GM18873 (cell line): ENCODE data around the gene TPTE.
"Not testable (repeated sequence)": the region's sequence is repeated elsewhere in the genome, so short reads cannot be mapped to it uniquely, and the experiment has no call there.

Experiments used
- ATAC-seq: cut with Tn5 transposase; IDR thresholded peaks from one replicate; pipeline ENCODE4 v1.9.1; 2021; ENCODE audit warnings: mild to moderate bottlenecking, moderate library complexity, moderate number of reproducible peaks; ENCODE audit not compliant: unreplicated experiment, low FRiP score

TPTE gene

DNA sequence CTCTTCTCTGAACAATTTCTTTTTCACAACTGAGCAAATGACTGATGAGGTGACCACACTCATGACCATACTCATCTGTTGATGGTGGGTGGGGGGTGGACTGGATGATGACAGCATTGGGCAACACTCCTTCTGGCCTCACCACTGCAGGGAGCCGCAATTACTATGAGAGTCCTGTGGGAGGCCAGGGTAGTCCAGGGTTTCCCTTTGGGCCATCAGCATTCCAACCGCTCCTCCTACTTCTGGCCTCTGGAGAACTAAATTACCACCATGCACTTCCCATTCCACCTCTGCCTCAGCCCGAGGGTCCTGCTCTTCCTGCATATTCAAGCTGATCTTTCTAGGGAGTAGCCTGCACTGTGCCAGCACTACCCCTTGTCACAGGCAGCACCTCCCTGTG lies 94.7 kb downstream of the TPTE start:
- not testable (repeated sequence) for ATAC-seq

DNA sequence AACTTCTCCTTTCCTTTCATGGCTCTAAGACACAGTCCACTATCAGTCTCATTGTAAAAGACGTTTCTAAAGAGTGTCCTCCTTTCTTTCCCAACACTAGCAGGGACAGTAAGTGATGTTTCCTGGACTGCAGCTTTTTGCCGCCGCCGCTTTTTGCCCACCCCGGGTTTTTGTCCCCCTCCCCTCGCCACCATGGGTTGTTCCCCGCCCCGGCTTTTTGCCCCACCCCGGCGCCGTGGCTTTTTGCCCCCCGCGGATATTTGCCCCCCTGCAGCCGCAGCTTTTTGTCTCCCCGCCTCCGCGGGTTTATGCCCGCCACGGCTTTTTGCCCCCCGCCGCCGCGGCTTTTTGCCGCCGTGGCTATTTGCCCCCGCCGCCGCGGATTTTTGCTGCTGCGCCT lies 95.2 kb downstream of the TPTE start:
- ATAC-seq, result no peak

DNA sequence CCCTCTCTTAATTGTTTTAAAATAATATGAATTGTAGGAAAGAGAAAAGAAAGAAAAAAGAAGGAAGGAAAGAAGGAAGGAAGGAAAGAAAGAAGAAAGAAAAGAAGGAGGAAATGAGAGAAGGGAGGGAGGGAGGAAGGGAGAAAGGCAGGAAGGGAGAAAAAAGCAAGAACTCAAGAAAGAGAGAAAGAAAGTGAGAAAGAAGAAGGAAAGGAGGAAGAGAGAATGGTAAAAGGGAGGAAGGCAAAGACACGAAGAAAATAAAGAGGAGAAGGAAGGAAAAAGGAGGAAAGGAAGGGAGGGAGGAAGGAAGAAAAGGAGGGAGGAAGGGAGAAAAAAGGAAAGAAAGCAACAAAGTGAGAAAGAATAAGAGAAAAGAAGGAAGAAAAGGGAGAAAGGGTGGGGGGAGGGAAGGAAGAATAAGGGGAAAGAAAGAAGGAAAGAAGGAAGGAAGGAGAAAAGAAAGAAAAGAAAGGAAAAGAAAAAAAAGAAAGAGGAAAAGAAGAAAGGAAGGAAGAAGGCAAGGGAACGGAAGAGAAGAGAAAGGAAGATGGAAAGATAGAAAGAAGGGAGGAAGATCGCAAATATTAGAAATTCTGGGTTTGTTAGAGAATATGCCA lies 95.9 kb downstream of the TPTE start:
- not testable (repeated sequence) for ATAC-seq

DNA sequence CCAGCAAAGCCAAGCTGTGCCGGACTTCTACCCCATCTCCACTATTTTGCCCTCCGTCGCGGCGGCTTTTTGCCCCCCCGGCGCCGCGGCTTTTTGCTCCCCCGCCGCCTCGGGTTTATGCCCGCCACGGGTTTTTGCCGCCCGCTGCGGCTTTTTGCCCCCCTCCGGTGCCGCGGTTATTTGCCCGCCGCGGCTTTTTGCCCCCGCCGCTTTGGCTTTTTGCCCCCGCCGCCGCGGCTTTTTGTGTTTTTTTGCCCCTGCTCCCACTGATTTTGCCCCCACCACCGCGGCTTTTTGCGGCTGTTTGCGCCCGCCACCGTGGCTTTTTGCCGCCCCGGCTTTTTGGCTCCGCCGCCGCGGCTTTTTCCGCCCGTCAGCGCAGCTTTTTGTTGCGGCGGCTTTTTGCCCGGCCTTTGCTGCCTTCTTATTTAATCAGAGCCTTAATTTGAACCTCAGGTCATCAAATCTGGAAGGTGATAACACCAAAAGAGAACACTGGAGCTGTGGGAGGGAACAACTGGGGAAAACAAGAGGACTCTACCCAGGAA lies 106.0 kb downstream of the TPTE start:
- no peak for ATAC-seq

DNA sequence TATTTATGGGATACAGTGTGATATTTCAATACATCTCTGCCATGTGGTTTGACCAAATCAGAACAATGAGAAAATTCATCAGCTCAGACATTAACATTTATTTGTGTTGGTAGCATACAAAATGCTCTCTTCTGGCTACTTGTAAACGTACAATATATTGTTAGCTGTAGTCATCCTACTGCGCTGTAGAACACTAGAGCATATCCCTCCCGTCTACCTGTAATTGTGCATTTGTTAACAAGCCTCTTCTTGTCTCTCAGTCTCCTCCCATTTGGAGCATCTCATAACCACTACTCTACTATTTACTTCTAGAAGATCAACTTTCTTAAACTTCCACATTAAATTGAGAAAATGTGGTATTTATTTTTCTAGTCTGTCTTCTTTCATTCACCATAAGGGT lies 107.9 kb downstream of the TPTE start:
- ATAC-seq, result not testable (repeated sequence)

DNA sequence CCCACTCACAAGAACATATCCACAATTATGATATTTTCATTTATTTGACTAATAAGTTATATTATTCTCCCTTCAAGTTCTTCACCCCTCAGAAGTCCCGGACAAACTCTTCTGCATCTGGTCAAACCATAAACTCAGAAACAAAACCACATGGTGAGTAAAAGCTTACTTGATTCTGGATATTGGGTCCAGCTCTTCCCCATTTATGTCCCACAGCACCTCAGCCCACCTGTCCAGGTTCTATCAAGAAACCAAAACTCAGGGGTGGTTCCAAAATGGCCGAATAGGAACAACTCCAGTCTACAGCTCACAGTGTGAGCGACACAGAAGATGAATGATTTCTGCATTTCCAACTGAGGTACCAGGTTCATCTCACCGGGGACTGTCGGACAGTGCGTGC lies 109.4 kb downstream of the TPTE start:
- ATAC-seq, result not testable (repeated sequence)

DNA sequence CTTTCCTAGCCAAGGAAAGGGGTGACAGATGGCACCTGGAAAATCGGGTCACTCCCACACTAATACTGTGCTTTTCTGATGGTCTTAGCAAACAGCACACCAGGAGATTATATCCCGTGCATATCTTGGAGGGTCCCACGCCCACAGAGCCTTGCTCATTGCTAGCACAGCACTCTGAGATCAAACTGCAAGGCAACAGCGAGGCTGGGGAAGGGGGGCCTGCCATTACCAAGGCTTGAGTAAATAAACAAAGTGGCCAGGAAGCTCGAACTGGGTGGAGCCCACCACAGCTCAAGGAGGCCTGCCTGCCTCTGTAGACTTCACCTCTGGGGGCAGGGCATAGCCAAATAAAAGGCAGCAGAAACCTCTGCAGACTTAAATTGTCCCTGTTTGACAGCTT lies 109.9 kb downstream of the TPTE start:
- not testable (repeated sequence) for ATAC-seq

DNA sequence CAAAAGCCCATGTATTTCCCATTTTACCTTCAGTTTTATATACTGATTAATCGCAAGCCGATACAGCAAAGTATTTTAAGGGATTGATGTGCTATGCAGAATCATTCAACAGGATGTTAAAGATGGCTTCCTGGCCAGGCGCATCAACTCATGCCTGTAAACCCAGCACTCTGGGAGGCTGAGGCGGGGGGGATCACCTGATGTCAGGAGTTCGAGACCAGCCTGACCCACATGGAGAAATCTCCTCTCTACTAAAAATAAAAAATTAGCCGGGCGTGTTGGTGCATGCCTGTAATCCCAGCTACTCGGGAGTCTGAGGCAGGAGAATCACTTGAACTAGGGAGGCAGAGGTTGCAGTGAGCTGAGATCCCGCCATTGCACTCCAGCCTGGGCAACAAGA lies 116.8 kb downstream of the TPTE start:
- not testable (repeated sequence) for ATAC-seq

DNA sequence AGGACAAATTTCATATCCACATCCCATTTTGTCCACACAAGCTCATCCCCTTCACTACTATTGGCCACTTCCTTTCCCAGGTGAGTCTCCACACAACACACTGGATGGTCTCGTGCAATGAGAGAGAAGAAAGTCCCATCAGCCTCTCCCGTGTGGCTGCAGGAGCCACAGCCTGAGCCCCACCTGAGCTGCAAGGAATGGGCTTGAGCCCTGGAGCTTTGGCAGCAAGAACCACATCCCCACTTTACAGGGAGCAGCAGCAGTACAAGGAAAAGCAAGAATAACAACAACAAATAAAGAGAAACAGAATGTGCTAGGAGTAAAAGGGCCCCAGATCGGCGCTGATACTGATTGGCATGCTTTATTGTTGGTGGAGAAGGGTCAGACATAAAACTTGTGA lies 117.7 kb downstream of the TPTE start:
- ATAC-seq, result no peak

DNA sequence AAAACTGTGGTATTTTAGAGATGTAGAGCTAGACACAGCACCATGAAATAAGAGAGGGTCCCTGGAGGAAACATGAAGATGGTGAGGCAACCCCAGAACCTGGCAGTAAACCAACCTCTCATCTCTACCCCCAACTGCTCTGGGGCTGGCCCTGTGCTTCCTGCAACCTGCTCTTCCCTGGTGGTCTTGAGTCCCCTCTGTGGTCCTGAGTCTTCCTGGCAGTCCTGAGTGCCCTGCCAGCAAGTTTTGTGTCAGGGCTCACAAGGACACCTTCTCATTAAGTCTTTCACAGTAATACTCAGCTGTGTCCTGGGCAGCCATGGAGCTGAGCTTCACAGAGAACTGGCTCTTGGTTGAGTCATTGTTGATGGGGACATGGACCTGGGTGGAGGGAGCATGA lies 118.4 kb downstream of the TPTE start:
- not testable (repeated sequence) for ATAC-seq

DNA sequence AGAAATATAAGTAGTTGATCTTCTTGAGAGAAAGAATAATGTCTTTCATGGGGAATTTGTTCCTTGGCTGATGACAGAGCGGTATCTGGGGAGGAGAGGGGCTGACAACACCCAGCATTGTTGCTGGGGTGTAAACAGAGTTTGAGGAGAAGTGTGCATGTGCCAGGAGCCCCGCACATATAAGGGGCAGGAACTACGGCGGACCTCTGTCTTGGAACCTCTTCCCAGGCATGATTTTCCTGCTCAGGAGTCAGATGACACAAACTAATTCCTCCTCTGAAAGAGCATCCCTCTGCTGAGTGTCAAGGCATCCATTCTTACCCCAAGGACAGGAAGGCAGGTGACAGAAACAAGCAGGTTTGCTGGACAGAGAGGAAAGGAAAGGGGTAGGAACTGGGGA lies 119.1 kb downstream of the TPTE start:
- ATAC-seq, result no peak

DNA sequence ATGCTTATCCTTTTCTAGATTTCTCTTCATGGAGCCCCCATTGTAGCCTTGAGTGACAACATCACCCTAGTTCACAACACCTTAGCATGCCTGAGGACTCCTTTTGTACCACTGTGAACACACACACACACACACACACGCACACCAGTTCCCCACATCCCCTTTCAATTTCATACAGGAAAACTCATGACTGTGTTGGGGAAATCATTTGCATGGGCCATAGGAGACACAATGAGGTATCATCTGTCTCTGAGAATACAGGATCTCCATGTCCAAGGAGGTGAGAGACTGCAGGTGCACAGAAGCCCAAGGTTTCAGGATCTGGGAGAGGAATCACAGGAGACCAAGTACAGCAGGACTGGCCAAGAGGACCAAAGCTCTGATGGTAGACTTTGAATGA lies 119.7 kb downstream of the TPTE start:
- no peak for ATAC-seq

DNA sequence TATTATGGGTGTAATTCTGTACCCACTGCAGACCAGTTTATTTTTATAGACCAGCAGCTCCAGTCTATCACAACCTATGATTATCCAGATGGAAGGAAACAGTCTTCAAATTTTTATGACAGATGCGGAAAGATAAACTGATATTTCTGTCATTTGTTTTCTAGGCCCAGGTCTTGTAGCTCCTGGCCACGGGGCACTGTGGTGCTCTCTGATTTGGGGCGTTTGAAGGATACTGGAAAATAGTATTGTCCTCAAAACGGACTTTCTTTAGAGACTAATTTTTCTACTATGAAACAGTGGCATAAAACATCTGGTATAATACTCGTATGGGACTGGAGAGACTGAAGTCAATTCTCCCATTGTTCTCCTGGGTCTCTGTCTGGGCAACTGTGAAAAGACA lies 124.3 kb downstream of the TPTE start:
- ATAC-seq, result not testable (repeated sequence)

DNA sequence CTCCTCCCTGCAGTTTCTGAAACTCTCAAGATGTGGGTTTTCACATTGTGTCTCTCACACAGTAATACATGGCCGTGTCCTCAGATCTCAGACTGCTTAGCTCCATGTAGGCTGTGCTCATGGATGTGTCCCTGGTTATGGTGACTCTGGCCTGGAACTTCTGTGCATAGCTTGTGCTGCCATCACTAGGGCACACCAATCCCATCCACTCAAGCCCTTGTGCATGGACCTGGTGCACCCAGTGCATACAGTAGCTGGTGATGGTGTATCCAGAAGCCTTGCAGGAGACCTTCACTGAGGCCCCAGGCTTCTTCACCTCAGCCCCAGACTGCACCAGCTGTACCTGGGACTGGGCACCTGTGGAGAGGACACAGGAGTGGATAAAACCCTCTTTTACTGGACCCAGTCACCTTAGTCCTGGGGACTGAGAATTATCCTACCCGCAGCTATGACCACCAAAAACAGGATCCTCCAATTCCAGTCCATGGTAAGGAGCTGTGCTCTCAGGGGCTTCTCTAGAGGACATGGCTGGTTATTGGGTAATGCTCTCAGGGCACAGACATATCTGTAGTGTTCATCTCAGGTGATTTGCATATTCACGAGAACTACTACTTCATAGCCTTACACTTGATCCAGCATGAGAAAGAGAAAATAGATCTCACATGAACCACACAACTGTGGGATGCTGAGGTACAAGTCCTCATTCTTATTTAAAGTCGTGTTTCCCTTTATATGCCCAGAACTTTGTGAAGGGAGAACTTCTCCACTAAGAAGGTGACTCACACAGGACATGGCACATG lies 128.2 kb downstream of the TPTE start:
- ATAC-seq, result not testable (repeated sequence)

DNA sequence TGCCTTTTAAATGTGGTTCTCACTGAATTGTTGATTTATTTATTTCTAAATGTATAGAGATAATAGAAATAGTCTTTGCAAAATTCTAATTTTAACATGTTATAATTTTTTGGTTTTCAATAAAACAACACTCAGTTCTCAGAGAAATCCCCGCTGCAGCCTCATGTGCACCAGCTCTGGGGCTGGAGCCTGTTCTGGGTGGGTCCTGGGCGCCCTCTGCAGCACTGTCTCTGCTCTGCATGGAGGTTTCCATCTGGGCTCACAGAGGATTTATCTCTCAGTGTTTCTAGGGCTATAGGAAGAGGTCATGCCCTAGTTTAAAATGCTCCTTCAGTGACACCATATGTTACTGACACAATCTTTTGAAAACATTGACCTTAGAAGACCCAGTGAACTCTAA lies 128.9 kb downstream of the TPTE start:
- not testable (repeated sequence) for ATAC-seq
